ENCODE data around the gene MSANTD4.

Gene MSANTD4

GRCh38 chr11:106051103-106051502 lies 29.1 kb upstream of the MSANTD4 start:
- DNase-seq (ENCODE audit: low read depth, low spot score), result no peak
- no peak for TF ChIP-seq CTCF (IDR thresholded peaks at IDR 0.05; ENCODE audit: low read depth, low read length)
- in situ Hi-C loops (cut with HindIII; ENCODE audit: low sequenced_read_pairs), result no loop called here
- no peak overlapping the region for H3K4me3 ChIP-seq (ENCODE audit: low read depth, low read length)

- H3K4me3 ChIP-seq (ENCODE audit: low read depth, low read length), result no peak overlapping the region
- in situ Hi-C loops (cut with HindIII; ENCODE audit: low sequenced_read_pairs), result no loop called here
- TF ChIP-seq CTCF (IDR thresholded peaks at IDR 0.05; ENCODE audit: low read depth, low read length), result no peak
- no peak for DNase-seq (ENCODE audit: low read depth, low spot score)
Measured at GRCh38 chr11:106049727-106050476, 27.9 kb upstream of the MSANTD4 start.

GRCh38 chr11:106047631-106048030 lies 25.6 kb upstream of the MSANTD4 start:
- no peak for DNase-seq (ENCODE audit: low read depth, low spot score)
- H3K4me3 ChIP-seq (ENCODE audit: low read depth, low read length), result no peak overlapping the region
- TF ChIP-seq CTCF (IDR thresholded peaks at IDR 0.05; ENCODE audit: low read depth, low read length), result no peak
- in situ Hi-C loops (cut with HindIII; ENCODE audit: low sequenced_read_pairs), result no loop called here

GRCh38 chr11:106043540-106043939 lies 21.5 kb upstream of the MSANTD4 start:
- DNase-seq (ENCODE audit: low read depth, low spot score), result no peak
- no peak overlapping the region for H3K4me3 ChIP-seq (ENCODE audit: low read depth, low read length)
- in situ Hi-C loops (cut with HindIII; ENCODE audit: low sequenced_read_pairs), result no loop called here
- no peak for TF ChIP-seq CTCF (IDR thresholded peaks at IDR 0.05; ENCODE audit: low read depth, low read length)

- DNase-seq (ENCODE audit: low read depth, low spot score), result peak; percentile 52
- H3K4me3 ChIP-seq (ENCODE audit: low read depth, low read length), result no peak overlapping the region
- no peak for TF ChIP-seq CTCF (IDR thresholded peaks at IDR 0.05; ENCODE audit: low read depth, low read length)
- in situ Hi-C loops (cut with HindIII; ENCODE audit: low sequenced_read_pairs), result no loop called here
Measured at GRCh38 chr11:106032861-106033260, 10.8 kb upstream of the MSANTD4 start.

GRCh38 chr11:106031936-106032335 lies 9.9 kb upstream of the MSANTD4 start:
- in situ Hi-C loops (cut with HindIII; ENCODE audit: low sequenced_read_pairs), result no loop called here
- DNase-seq (ENCODE audit: low read depth, low spot score), result no peak
- no peak for TF ChIP-seq CTCF (IDR thresholded peaks at IDR 0.05; ENCODE audit: low read depth, low read length)

More at GRCh38 chr11:106031936-106032335, 9.9 kb upstream of the MSANTD4 start:
- H3K4me3 ChIP-seq (ENCODE audit: low read depth, low read length), result no peak overlapping the region
